ENCODE results near the gene IL24. TPM values are rescaled to one million over a fixed set of nuclear protein-coding genes. Genes with fewer than 3 reads are reported as not detected.

IL24 gene
- total RNA-seq, 1 donor from 2014 or later = not detected

GRCh38 chr1:206898915-206899431 lies 1.7 kb downstream of the IL24 start:
- no peaks in the 10 kb centered on the region for H3K36me3 Mint-ChIP-seq
- H3K27me3 Mint-ChIP-seq (ENCODE audit: low read depth) = peaks cover 5% of the 10 kb centered on the region
- peaks cover 8% of the 10 kb centered on the region for H3K4me1 Mint-ChIP-seq
- H3K4me3 Mint-ChIP-seq = no peak overlapping the region
- no peak for TF ChIP-seq CTCF (IDR thresholded peaks at IDR 0.05; ENCODE audit: unreplicated experiment)
- DNase-seq (ENCODE audit: low spot score in 2 of 2, unreplicated experiment in 2 of 2) = no peak
- H3K9me3 Mint-ChIP-seq = no peaks in the 10 kb centered on the region
- no peak overlapping the region for H3K27ac Mint-ChIP-seq

- Mint-ChIP-seq H3K27me3 (ENCODE audit: low read depth) (peaks cover 13% of the 10 kb centered on the region), H3K4me1 (peaks cover 9% of the 10 kb centered on the region), H3K4me3 (no peak overlapping the region), H3K9me3 (no peaks in the 10 kb centered on the region), H3K36me3 (no peaks in the 10 kb centered on the region), H3K27ac (no peak overlapping the region)
- DNase-seq (ENCODE audit: low spot score in 2 of 2, unreplicated experiment in 2 of 2) = no peak
- no peak for TF ChIP-seq CTCF (IDR thresholded peaks at IDR 0.05; ENCODE audit: unreplicated experiment)
These were observed 2.5 kb downstream of the IL24 start for GRCh38 chr1:206899717-206900116.

GRCh38 chr1:206900149-206900548 lies 2.9 kb downstream of the IL24 start:
- Mint-ChIP-seq H3K4me1 (peaks cover 9% of the 10 kb centered on the region), H3K9me3 (no peaks in the 10 kb centered on the region), H3K27ac (no peak overlapping the region), H3K36me3 (no peaks in the 10 kb centered on the region), H3K27me3 (ENCODE audit: low read depth) (peaks cover 17% of the 10 kb centered on the region), H3K4me3 (no peak overlapping the region)
- TF ChIP-seq CTCF (IDR thresholded peaks at IDR 0.05; ENCODE audit: unreplicated experiment) = no peak
- DNase-seq (ENCODE audit: low spot score in 2 of 2, unreplicated experiment in 2 of 2) = no peak

GRCh38 chr1:206901944-206902343 lies 4.7 kb downstream of the IL24 start:
- Mint-ChIP-seq H3K27ac (no peak overlapping the region), H3K36me3 (no peaks in the 10 kb centered on the region), H3K4me1 (peaks cover 1% of the 10 kb centered on the region), H3K4me3 (no peak overlapping the region), H3K27me3 (ENCODE audit: low read depth) (peaks cover 33% of the 10 kb centered on the region), H3K9me3 (no peaks in the 10 kb centered on the region)
- TF ChIP-seq CTCF (IDR thresholded peaks at IDR 0.05; ENCODE audit: unreplicated experiment) = no peak
- no peak for DNase-seq (ENCODE audit: low spot score in 2 of 2, unreplicated experiment in 2 of 2)

- Mint-ChIP-seq H3K27ac (no peak overlapping the region), H3K27me3 (ENCODE audit: low read depth) (peaks cover 37% of the 10 kb centered on the region), H3K36me3 (no peaks in the 10 kb centered on the region), H3K9me3 (no peaks in the 10 kb centered on the region), H3K4me1 (peaks cover 1% of the 10 kb centered on the region), H3K4me3 (no peak overlapping the region)
- no peak for TF ChIP-seq CTCF (IDR thresholded peaks at IDR 0.05; ENCODE audit: unreplicated experiment)
- no peak for DNase-seq (ENCODE audit: low spot score in 2 of 2, unreplicated experiment in 2 of 2)
These were observed 5.5 kb downstream of the IL24 start for GRCh38 chr1:206902702-206903101.

GRCh38 chr1:206903687-206904086 lies 6.4 kb downstream of the IL24 start:
- no peak overlapping the region for H3K27ac Mint-ChIP-seq
- no peak overlapping the region for H3K4me3 Mint-ChIP-seq
- DNase-seq (ENCODE audit: low spot score in 2 of 2, unreplicated experiment in 2 of 2) = no peak
- H3K9me3 Mint-ChIP-seq = no peaks in the 10 kb centered on the region
- no peak for TF ChIP-seq CTCF (IDR thresholded peaks at IDR 0.05; ENCODE audit: unreplicated experiment)
- peaks cover 2% of the 10 kb centered on the region for H3K4me1 Mint-ChIP-seq
- peaks cover 46% of the 10 kb centered on the region for H3K27me3 Mint-ChIP-seq (ENCODE audit: low read depth)
- H3K36me3 Mint-ChIP-seq = no peaks in the 10 kb centered on the region

Measured in mesothelial cell of epicardium (in vitro differentiated cells).